ENCODE results near the gene MED23. TPM values are rescaled to one million over a fixed set of nuclear protein-coding genes. Genes with fewer than 3 reads are reported as not detected.

The MED23 gene
- total RNA-seq, 4 donors from 2014 or later, result 19.3 to 41.1 (median 21.9) TPM

- no peak for TF ChIP-seq CTCF (IDR thresholded peaks at IDR 0.05)
- ATAC-seq (ENCODE audit: low FRiP score) (no peak), DNase-seq (ENCODE audit: low spot score) (no peak)
These were observed 24.4 kb upstream of the MED23 start for GRCh38 chr6:131652472-131652871.

- ATAC-seq (ENCODE audit: low FRiP score) (no peak), DNase-seq (ENCODE audit: low spot score) (no peak)
- TF ChIP-seq CTCF (IDR thresholded peaks at IDR 0.05), result no peak
These were observed 23.7 kb upstream of the MED23 start for GRCh38 chr6:131651782-131652181.

- TF ChIP-seq CTCF (IDR thresholded peaks at IDR 0.05), result no peak
- no peak for DNase-seq (ENCODE audit: low spot score)
- no peak for ATAC-seq (ENCODE audit: low FRiP score)
These were observed 18.2 kb upstream of the MED23 start for GRCh38 chr6:131646249-131646670.

- ATAC-seq (ENCODE audit: low FRiP score), result no peak
These were observed 17.8 kb upstream of the MED23 start for GRCh38 chr6:131645846-131646245.

GRCh38 chr6:131644921-131645320, 16.9 kb upstream of the MED23 start:
- ATAC-seq (ENCODE audit: low FRiP score) (no peak), DNase-seq (ENCODE audit: low spot score) (no peak)
- no peak for TF ChIP-seq CTCF (IDR thresholded peaks at IDR 0.05)

More at GRCh38 chr6:131645846-131646245, 17.8 kb upstream of the MED23 start:
- DNase-seq (ENCODE audit: low spot score), result no peak
- TF ChIP-seq CTCF (IDR thresholded peaks at IDR 0.05), result no peak

GRCh38 chr6:131643855-131644460, 15.9 kb upstream of the MED23 start:
- no peak for TF ChIP-seq CTCF (IDR thresholded peaks at IDR 0.05)
- DNase-seq (ENCODE audit: low spot score), result no peak
- ATAC-seq (ENCODE audit: low FRiP score), result no peak

GRCh38 chr6:131642987-131643611, 15.1 kb upstream of the MED23 start:
- DNase-seq (ENCODE audit: low spot score), result no peak
- no peak for TF ChIP-seq CTCF (IDR thresholded peaks at IDR 0.05)

More at GRCh38 chr6:131642987-131643611, 15.1 kb upstream of the MED23 start:
- no peak for ATAC-seq (ENCODE audit: low FRiP score)
